ENCODE results near the gene SYNC.

DNA sequence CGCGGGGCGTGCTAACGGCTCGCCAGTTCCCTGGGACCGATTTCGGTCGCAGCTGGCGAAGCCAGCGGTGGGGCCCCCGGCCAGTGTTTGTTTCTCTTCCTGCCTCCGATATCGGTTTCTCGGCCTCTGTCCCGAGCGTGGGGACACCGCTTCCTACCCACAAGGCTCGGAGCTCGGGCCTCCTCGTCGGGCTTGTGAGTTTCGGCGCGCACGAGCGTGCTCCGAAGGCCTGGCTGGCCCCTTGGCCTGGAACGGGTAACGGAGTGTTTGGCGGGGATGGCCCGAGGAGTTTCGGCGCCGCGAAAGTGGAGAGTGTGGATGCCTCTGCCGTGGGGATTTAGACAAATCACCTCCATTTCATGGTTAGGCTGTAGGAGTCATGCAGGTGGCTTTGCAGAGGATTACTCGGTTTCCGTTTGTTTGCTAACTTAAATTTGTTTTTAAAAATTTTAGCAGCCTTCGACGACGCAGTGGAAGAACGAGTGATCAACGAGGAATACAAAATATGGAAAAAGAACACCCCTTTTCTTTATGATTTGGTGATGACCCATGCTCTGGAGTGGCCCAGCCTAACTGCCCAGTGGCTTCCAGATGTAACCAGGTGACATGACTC is 51.0 kb downstream of the SYNC start:
- TF ChIP-seq CTCF (IDR thresholded peaks at IDR 0.05), result no peak
- TF ChIP-seq POLR2A (IDR thresholded peaks at IDR 0.05), result no peak
